Stimulated activated CD4-positive, alpha-beta T cell treated with anti-CD3 and anti-CD28 coated beads, Interleukin-1b, Interleukin-23, amount 100 ng/mL, for 4 hours (primary cell): Measurements from ENCODE around the gene DDX51.

Source experiments
- DNase-seq, 2 donors: peaks; one replicate each; pipeline ENCODE4 v3.0.0-alpha.2; 2020; ENCODE audit warnings: low read depth in 2 of 2

Gene DDX51

DNA sequence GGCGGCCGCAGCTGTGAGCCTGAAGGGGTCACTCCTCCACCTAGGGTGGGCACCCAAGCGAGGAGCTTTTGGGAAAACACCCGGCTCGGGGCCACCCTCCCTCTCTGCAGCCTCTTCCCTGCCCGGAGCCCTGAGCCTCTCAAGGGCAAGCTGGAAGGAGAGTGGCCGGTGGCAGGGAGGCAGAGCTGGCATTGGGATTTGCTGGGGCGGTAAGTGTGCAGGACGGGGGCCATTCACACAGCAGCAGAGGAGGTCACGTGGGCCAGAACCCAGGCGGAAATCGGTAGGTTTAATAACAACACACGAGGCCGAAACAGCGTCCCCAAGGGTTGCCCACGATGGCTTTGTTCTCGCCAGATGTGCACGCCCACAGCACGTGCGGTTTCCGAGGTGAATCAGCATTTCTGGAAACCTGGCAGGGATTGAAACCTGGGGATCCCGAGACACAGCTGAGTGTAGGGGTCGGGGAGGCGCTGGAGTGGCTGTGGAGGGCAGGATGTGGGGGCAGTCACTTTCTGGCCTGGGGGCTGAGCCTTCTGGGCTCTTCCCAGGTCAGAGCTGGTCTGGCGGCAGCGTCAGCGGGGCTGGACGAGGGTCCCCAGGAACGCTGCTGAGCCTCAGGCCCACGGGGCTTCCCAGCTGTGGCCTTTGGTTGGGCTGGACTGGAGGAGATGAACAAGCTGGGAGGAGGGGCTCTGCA is 23.6 kb upstream of the DDX51 start:
- no peak for DNase-seq

- DNase-seq: no peak
Measured at GRCh38 chr12:132166801-132167591, 22.9 kb upstream of the DDX51 start.

GRCh38 chr12:132166093-132166492 is 22.0 kb upstream of the DDX51 start:
- no peak for DNase-seq

GRCh38 chr12:132165584-132165983 is 21.5 kb upstream of the DDX51 start:
- DNase-seq: no peak

- no peak for DNase-seq
Measured at GRCh38 chr12:132164426-132164825, 20.3 kb upstream of the DDX51 start.

- no peak for DNase-seq
Measured at GRCh38 chr12:132163911-132164288, 19.8 kb upstream of the DDX51 start.

GRCh38 chr12:132163041-132163910 is 19.2 kb upstream of the DDX51 start:
- DNase-seq: no peak

DNA sequence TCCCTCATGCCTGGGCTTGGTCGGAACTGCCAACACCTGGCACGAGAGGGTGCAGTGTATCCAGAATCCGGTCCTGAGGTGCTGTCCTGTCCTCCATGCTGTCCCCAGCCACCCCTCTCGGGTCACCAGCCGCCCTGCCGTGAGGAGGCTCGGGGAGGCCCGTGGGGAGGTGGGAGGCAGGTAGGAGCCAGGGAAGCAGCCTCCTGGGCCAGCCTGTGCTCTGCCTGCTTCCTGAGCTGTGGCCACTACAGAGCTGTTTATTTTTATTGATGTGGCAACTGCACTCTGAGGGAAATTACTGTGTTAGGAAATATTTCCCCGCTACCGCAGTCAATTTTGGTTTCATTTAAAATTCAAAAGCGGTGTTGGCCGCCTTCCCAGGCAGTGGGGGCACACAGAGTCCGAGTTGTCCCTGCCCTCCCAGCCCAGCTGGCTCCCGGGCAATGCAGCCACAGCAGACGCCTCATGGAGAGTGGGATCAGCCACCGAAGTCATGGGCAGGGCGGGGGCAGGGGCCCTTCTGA is 18.5 kb upstream of the DDX51 start:
- no peak for DNase-seq

DNA sequence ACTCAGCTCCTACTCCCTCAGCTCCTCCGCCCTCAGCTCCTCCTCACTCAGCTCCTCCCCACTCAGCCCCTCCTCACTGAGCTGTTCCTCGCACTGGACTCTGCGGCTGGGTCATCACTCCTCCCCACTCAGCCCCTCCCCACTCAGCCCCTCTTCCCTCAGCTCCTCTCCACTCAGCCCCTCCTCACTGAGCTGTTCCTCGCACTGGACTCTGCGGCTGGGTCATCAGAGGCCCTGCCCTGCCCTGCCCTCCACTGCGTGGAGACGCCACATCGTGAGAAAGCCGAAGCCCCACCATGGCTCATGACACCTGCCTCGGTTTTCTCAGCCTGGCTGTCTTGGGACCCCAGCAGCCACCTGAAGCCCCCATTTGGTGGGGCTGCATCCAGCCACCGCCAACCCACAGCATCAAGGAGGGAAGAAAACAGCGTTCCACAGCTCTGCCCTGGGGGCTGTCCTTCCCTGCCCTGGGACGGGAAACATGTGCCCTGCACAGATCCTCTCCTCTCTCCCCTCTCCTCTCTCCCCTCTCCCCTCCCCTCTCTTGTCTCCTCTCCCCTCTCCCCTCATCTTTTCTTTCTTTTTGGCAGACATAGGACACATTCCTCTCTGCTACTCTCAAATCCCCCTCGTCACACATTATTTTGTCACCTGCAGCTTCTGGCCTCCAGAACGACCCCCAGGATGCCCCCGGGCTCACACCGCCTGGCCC is 17.8 kb upstream of the DDX51 start:
- DNase-seq: no peak

GRCh38 chr12:132161036-132161781 is 17.1 kb upstream of the DDX51 start:
- no peak for DNase-seq

- DNase-seq: no peak
Measured at GRCh38 chr12:132160601-132161035, 16.5 kb upstream of the DDX51 start.

- no peak for DNase-seq
Measured at GRCh38 chr12:132160016-132160415, 15.9 kb upstream of the DDX51 start.

DNA sequence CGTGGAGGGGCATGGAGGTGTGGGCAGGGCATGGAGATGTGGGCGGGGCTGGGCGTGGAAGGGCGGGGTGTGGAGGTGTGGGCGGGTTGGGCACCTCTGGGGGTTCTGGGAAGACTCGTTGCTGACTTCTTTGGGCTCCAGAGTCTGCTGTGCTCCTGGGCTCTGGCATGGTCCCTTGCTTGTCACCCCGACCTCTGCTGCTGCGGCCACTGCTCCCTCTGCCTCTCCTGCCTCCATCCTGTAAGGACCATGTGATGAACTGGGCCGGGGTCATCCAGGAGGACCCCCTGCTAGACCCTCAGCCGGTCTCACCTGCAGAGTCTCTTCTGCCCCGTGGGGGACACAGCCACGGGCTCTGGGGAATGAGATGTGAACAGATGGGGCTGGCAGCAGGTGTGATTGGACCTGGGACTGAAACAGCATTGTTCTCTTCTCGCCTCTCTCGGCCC is 15.5 kb upstream of the DDX51 start:
- no peak for DNase-seq

DNA sequence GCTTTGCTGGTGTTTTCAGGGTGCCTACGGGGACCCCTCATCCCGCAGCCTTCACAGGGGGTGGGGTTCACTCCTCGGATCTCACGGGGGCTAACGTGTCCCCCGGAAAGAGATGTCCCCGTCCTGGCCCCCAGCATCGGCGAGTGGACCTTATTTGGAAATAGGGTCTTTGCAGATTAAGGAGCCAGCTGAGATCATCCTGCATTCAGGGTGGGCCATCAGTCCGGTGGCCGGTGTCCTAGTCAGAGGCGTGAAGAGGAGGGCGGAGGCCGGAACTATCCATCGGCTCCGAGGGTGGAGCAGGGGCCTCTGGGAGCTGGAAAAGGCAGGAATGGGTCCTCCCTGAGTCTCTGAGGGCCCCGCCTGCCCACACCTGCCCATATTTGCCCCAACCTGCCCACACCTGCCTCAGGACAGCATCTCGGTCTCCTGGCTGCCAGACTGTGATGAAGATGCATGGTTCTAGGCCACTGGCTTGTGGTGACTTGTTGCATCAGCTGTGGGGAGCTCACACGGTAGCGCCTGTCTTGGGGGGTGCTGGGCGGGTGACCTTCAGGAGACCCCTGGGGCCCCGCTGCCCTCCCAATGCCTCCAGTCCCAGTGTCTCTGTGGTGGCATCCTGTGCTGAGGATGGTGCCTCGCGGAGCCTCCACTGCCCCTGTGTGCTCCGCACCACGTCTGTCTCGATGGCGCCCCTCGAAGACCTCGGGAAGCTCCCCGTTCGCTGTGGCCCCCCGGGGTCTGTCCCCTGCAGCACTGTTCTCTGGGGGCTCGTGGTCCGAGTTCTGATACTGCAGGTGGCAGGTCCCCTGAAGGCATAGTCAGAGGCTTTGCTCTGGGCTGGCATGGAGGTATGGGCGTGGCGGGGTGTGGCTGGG is 14.8 kb upstream of the DDX51 start:
- no peak for DNase-seq

- no peak for DNase-seq
Measured at GRCh38 chr12:132157733-132158409, 13.8 kb upstream of the DDX51 start.

GRCh38 chr12:132156573-132157325 is 12.6 kb upstream of the DDX51 start:
- DNase-seq: no peak

GRCh38 chr12:132155771-132156572 is 11.9 kb upstream of the DDX51 start:
- DNase-seq: no peak
